H9 (cell line): ENCODE data around the gene CACNA1A. TPM values are rescaled to one million over a fixed set of nuclear protein-coding genes. Genes with fewer than 3 reads are reported as not detected.

Experiments used
- DNase-seq: peaks from one replicate; pipeline ENCODE4 v3.0.0-alpha.2; 2017
- H2AFZ ChIP-seq: one replicate; pipeline ENCODE4 v1.6.1; 2013; ENCODE audit warnings: mild to moderate bottlenecking, low read length, control low read depth, moderate library complexity
- H2AK5ac ChIP-seq: 2 replicates; pipeline ENCODE4 v1.6.1; 2013; ENCODE audit warnings: low read length, control low read depth, mixed read lengths; ENCODE audit not compliant: insufficient read length
- H2BK120ac ChIP-seq: one replicate; pipeline ENCODE4 v1.6.1; 2013; ENCODE audit warnings: low read depth, mild to moderate bottlenecking, low read length, control low read depth, inconsistent platforms; ENCODE audit not compliant: poor library complexity, severe bottlenecking
- H2BK12ac ChIP-seq: 2 replicates; pipeline ENCODE4 v1.6.1; 2013; ENCODE audit warnings: low read length, control low read depth, mixed read lengths, low read depth; ENCODE audit not compliant: insufficient read length
- H2BK15ac ChIP-seq: 2 replicates; pipeline ENCODE4 v1.6.1; 2013; ENCODE audit warnings: low read depth, low read length, control low read depth
- H2BK20ac ChIP-seq: one replicate; pipeline ENCODE4 v1.6.1; 2013; ENCODE audit warnings: low read depth, mild to moderate bottlenecking, low read length, control low read depth, inconsistent platforms; ENCODE audit not compliant: poor library complexity, severe bottlenecking
- H2BK5ac ChIP-seq: 2 replicates; pipeline ENCODE4 v1.6.1; 2013; ENCODE audit warnings: low read length, control low read depth, mixed read lengths; ENCODE audit not compliant: insufficient read length
- H3K14ac ChIP-seq: 2 replicates; pipeline ENCODE4 v1.6.1; 2013; ENCODE audit warnings: low read length, control low read depth; ENCODE audit not compliant: insufficient read depth
- H3K18ac ChIP-seq: 2 replicates; pipeline ENCODE4 v1.6.1; 2013; ENCODE audit warnings: low read depth, mild to moderate bottlenecking, mixed read lengths, low read length, control low read depth; ENCODE audit not compliant: insufficient read length
- H3K23ac ChIP-seq: 2 replicates; pipeline ENCODE4 v1.6.1; 2013; ENCODE audit warnings: low read length, control low read depth, mixed read lengths, low read depth; ENCODE audit not compliant: insufficient read length
- H3K23me2 ChIP-seq: 2 replicates; pipeline ENCODE4 v1.6.1; 2013; ENCODE audit warnings: low read depth, mild to moderate bottlenecking, mixed read lengths, low read length, control low read depth; ENCODE audit not compliant: insufficient read length, poor library complexity, severe bottlenecking
- H3K27ac ChIP-seq: 2 replicates; pipeline ENCODE4 v1.5.1; 2013; ENCODE audit warnings: low read length, control low read depth, mixed read lengths, low read depth; ENCODE audit not compliant: insufficient read length
- H3K27me3 ChIP-seq: 2 replicates; pipeline ENCODE4 v1.6.1; 2013; ENCODE audit warnings: low read length, control low read depth, inconsistent platforms; ENCODE audit not compliant: insufficient read depth
- H3K4ac ChIP-seq: 2 replicates; pipeline ENCODE4 v1.6.1; 2013; ENCODE audit warnings: low read depth, mild to moderate bottlenecking, control low read depth, inconsistent platforms, low read length, moderate library complexity
- H3K4me1 ChIP-seq: 2 replicates; pipeline ENCODE4 v1.6.1; 2013; ENCODE audit warnings: low read length, control low read depth, inconsistent platforms; ENCODE audit not compliant: insufficient read depth
- H3K4me2 ChIP-seq: 2 replicates; pipeline ENCODE4 v1.6.1; 2013; ENCODE audit warnings: low read length, control low read depth, mixed read lengths; ENCODE audit not compliant: insufficient read length, insufficient read depth
- H3K56ac ChIP-seq: 2 replicates; pipeline ENCODE4 v1.6.1; 2013; ENCODE audit warnings: low read depth, mild to moderate bottlenecking, mixed read lengths, low read length, control low read depth; ENCODE audit not compliant: insufficient read length
- H3K79me1 ChIP-seq: 2 replicates; pipeline ENCODE4 v1.6.1; 2013; ENCODE audit warnings: low read depth, mild to moderate bottlenecking, moderate library complexity, low read length, control low read depth, inconsistent platforms; ENCODE audit not compliant: insufficient read depth, poor library complexity, severe bottlenecking
- H3K79me2 ChIP-seq: 2 replicates; pipeline ENCODE4 v1.6.1; 2013; ENCODE audit warnings: low read length, control low read depth, inconsistent platforms; ENCODE audit not compliant: insufficient read depth
- H3K9ac ChIP-seq: 2 replicates; pipeline ENCODE4 v1.6.1; 2013; ENCODE audit warnings: low read length, control low read depth, mixed read lengths; ENCODE audit not compliant: insufficient read length; ENCODE audit errors: extremely low read depth
- H3K9me3 ChIP-seq: one replicate; pipeline ENCODE4 v1.6.1; 2013; ENCODE audit warnings: low read depth, low read length, inconsistent platforms; ENCODE audit not compliant: control insufficient read depth
- H3T11ph ChIP-seq: one replicate; pipeline ENCODE4 v1.6.1; 2013; ENCODE audit warnings: mild to moderate bottlenecking, low read length, control low read depth, inconsistent platforms
- H4K20me1 ChIP-seq: one replicate; pipeline ENCODE4 v1.6.1; 2013; ENCODE audit not compliant: control insufficient read depth, insufficient read length, insufficient read depth
- H4K5ac ChIP-seq: 2 replicates; pipeline ENCODE4 v1.6.1; 2013; ENCODE audit warnings: low read depth, mild to moderate bottlenecking, mixed read lengths, low read length, control low read depth; ENCODE audit not compliant: insufficient read length
- H4K8ac ChIP-seq: replicated peaks from 2 replicates; pipeline ENCODE4 v1.6.1; 2013; ENCODE audit warnings: low read length, control low read depth, mixed read lengths, low read depth; ENCODE audit not compliant: insufficient read length
- H4K91ac ChIP-seq: 2 replicates; pipeline ENCODE4 v1.6.1; 2013; ENCODE audit warnings: low read depth, mild to moderate bottlenecking, moderate library complexity, mixed read lengths, low read length, control low read depth; ENCODE audit not compliant: insufficient read length
- H3K27ac Mint-ChIP-seq, 3 experiments: 2 replicates in 2 of 3; 3 replicates in 1 of 3; pipeline ENCODE4 v1.8.0; 2020 to 2021; ENCODE audit warnings: mixed read lengths in 3 of 3, mild to moderate bottlenecking in 1 of 3, moderate library complexity in 1 of 3
- H3K27me3 Mint-ChIP-seq: 2 replicates; pipeline ENCODE4 v1.8.0; 2021; ENCODE audit warnings: low read depth, mild to moderate bottlenecking, moderate library complexity, mixed read lengths
- H3K36me3 Mint-ChIP-seq, 3 experiments: 2 replicates in 2 of 3; 3 replicates in 1 of 3; pipeline ENCODE4 v1.8.0; 2020 to 2021; ENCODE audit warnings: low read depth in 3 of 3, mixed read lengths in 3 of 3; ENCODE audit not compliant: insufficient read depth in 1 of 3
- H3K4me1 Mint-ChIP-seq, 2 experiments: 2 replicates each; pipeline ENCODE4 v1.8.0; 2020; ENCODE audit warnings: mixed read lengths in 2 of 2
- H3K4me3 Mint-ChIP-seq, 2 experiments: 2 replicates in 1 of 2; 3 replicates in 1 of 2; pipeline ENCODE4 v1.8.0; 2020 to 2021; ENCODE audit warnings: mild to moderate bottlenecking in 2 of 2, mixed read lengths in 2 of 2, moderate library complexity in 1 of 2
- H3K9me3 Mint-ChIP-seq, 2 experiments: 2 replicates in 1 of 2; 3 replicates in 1 of 2; pipeline ENCODE4 v1.8.0; 2020; ENCODE audit warnings: mild to moderate bottlenecking in 2 of 2, mixed read lengths in 2 of 2, moderate library complexity in 1 of 2
- CTCF ChIP-seq: fragments of 200-600 bp; sonication (generic); conservative IDR thresholded peaks from 3 replicates; pipeline ENCODE4 v1.8.0; 2021; ENCODE audit warnings: antibody characterized with exemption, mild to moderate bottlenecking
- WGBS: extraction: QIAGEN DNeasy Blood & Tissue Kit; methylation state at CpG from one replicate; pipeline ENCODE4 v1.1.7; 2013; ENCODE audit warnings: missing lambda C conversion rate, low lambda C conversion rate, mixed read lengths; ENCODE audit not compliant: insufficient read length; ENCODE audit errors: extremely low coverage; 5-methylcytosine and 5-hydroxymethylcytosine counted together
- total RNA-seq: library from RNA; stranded (reverse); gene quantifications from 2 replicates; pipeline ENCODE4 v1.2.1, GENCODE V29; 2021

CACNA1A gene
- total RNA-seq, 1 experiment from 2014 or later = 8.0 TPM

GRCh38 chr19:13275016-13275722 is 231.1 kb downstream of the CACNA1A start:
- H2BK15ac ChIP-seq = no peak overlapping the region
- no peak overlapping the region for H3K56ac ChIP-seq
- H2BK12ac ChIP-seq = no peak overlapping the region
- no peak for TF ChIP-seq CTCF
- no peak overlapping the region for H2BK5ac ChIP-seq
- H4K8ac ChIP-seq = no peak overlapping the region
- peaks cover 6 to 36% (median 35%) of the 10 kb centered on the region in 3 experiments; a peak in 6 of 7 replicates for H3K36me3 Mint-ChIP-seq
- H3K23me2 ChIP-seq = no peaks in the 10 kb centered on the region
- no peaks in the 10 kb centered on the region for H3K27me3 ChIP-seq
- H3K79me1 ChIP-seq = no peaks in the 10 kb centered on the region
- H2BK20ac ChIP-seq = no peak overlapping the region
- H3K9ac ChIP-seq = no peak overlapping the region
- no peak overlapping the region for H3K27ac ChIP-seq
- H3T11ph ChIP-seq = no peak overlapping the region
- H2BK120ac ChIP-seq = no peak overlapping the region
- peaks cover 0 to 6% of the 10 kb centered on the region in 2 experiments; a peak in 2 of 4 replicates for H3K4me1 Mint-ChIP-seq
- no peak overlapping the region for H3K4ac ChIP-seq
- H3K18ac ChIP-seq = no peak overlapping the region
- no CpG with 5 or more reads among the region's 10 CpGs for WGBS
- H2AFZ ChIP-seq = no peak overlapping the region
- H3K79me2 ChIP-seq = no peaks in the 10 kb centered on the region
- no peak overlapping the region for H4K91ac ChIP-seq
- H4K5ac ChIP-seq = no peak overlapping the region
- peaks cover 15 to 22% of the 10 kb centered on the region in 2 experiments for H3K9me3 Mint-ChIP-seq
- no peak overlapping the region for H3K14ac ChIP-seq
- H3K23ac ChIP-seq = no peak overlapping the region
- H3K4me2 ChIP-seq = no peak overlapping the region
- no peaks in the 10 kb centered on the region for H4K20me1 ChIP-seq
- no peak for DNase-seq
- no peaks in the 10 kb centered on the region for H3K9me3 ChIP-seq
- H3K4me1 ChIP-seq = no peaks in the 10 kb centered on the region
- no peak overlapping the region for H3K27ac Mint-ChIP-seq
- H3K4me3 Mint-ChIP-seq = no peak overlapping the region
- peaks cover 5% of the 10 kb centered on the region for H3K27me3 Mint-ChIP-seq
- no peak overlapping the region for H2AK5ac ChIP-seq
